ENCODE data around the gene MMP24OS.

MMP24OS gene

DNA sequence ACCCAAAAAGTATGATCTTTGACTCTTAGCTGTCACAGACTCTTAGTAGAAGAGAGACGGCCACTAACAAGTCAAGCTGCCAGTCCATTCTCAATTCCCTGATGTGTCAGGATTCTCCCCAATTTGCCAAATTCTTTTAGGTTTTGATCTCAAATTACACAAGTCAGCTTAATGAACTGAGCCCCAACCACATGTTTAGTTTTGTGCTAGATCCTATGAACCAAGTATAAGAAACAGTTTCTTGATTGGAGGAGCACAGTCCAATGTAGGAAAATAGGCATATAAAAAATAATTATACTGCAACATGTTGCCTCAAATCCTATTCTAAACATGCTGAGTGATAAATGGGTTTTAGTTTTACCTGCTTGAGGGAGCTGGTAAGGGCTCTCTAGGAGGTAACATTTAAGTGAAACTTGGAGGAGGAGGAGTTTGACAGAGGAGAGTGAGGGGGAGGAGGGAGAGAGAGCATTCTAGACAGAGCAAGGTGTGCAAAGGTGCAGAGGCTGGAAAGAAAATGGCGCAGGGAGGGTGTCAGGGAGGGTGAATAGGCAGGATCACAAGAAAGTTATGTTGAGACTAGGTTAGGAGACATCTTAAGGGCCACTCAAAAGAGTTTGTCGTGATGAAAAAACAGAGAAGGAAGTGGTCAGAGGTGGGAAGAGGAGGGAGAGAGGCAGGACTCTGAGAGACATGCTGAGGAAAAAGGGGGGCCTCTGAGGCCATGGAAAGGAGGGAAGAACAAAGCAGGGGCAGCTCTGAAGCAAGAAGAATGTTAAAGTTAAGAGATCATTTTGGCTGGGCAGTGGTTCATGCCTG lies 37.1 kb upstream of the MMP24OS start:
- Mint-ChIP-seq H3K4me1 (peaks cover 51% of the 10 kb centered on the region), H3K27me3 (no peaks in the 10 kb centered on the region), H3K27ac (peak overlapping the region; percentile 30), H3K9me3 (no peaks in the 10 kb centered on the region), H3K4me3 (no peak overlapping the region), H3K36me3 (peaks cover 12% of the 10 kb centered on the region)
- no peak for DNase-seq
- CTCF ChIA-PET, result interaction anchor here (1.4 kb wide), 1 partner anchor 9 kb away, joined by 8 read pairs; no protein-coding TSS in a partner anchor

DNA sequence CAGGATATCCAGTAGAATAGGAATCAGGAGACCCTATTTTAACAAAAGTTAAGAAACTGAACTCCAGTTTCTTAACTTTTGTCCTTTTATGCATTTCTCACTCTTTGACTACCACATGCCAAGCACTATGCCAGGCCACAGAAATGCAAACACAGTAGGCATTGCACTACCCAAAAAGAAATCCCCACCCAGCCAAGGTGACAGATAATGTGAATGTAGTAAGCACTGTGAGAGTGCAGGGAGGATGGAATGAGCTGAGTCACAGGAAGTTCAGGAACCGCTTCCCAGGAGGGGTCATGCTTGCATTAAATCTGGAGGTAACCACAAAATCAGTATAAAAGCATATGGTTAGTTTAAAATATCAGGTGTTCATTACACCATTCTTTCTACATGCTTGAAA lies 34.4 kb upstream of the MMP24OS start:
- CTCF ChIA-PET, result interaction anchor here (0.6 to 1.4 kb wide), 2 partner anchors 8 to 405 kb away, joined by 3 read pairs; no protein-coding TSS in a partner anchor
- Mint-ChIP-seq H3K27me3 (no peaks in the 10 kb centered on the region), H3K9me3 (no peaks in the 10 kb centered on the region), H3K4me1 (peaks cover 40% of the 10 kb centered on the region), H3K4me3 (no peak overlapping the region), H3K27ac (peak overlapping the region; percentile 43), H3K36me3 (peaks cover 12% of the 10 kb centered on the region)
- no peak for DNase-seq

DNA sequence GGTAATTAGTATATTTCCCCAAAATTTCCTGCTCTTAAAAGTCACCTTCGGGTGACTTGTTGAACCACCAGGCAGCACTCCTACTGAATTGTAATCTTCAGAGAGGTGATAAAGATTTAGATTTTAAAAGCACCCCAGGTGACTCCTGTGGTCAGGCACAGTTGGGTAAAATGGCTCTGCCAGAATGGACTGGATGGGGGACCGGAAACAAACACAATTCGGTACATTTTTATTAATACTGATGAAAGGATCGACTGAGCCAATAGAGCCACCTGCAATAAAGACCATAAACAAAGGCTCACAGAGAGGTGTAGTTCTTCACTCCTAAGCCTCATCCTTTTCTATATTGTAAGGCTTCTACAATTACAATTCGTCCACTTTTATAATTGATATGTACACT lies 33.9 kb upstream of the MMP24OS start:
- H3K27ac Mint-ChIP-seq, result peak overlapping the region; percentile 10

DNA sequence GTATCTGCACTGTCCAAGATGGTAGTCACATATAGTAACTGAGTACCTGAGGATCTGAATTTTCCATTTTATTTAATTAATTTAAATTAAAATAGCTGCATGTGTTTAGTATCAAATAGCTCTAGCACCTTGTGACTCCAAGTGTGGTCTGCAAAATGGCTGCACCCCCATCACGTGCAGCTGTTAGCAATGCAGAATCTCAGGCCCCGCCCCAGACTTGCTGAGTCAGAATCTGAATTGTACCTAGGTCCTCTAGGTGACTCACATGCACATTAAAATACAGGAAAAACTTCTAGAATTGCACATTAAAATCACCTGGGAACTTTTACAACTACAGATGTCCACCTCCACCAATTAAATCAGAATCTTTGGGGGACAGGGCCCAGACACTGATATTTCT lies 33.5 kb upstream of the MMP24OS start:
- H3K36me3 Mint-ChIP-seq, result peaks cover 12% of the 10 kb centered on the region
- CTCF ChIA-PET, result interaction anchor here (1.2 kb wide), 1 partner anchor 124 kb away, joined by 3 read pairs; no protein-coding TSS in a partner anchor
- H3K27ac Mint-ChIP-seq, result no peak overlapping the region
- peaks cover 42% of the 10 kb centered on the region for H3K4me1 Mint-ChIP-seq
- no peaks in the 10 kb centered on the region for H3K9me3 Mint-ChIP-seq
- no peak overlapping the region for H3K4me3 Mint-ChIP-seq
- peak; percentile 47 for DNase-seq
- H3K27me3 Mint-ChIP-seq, result no peaks in the 10 kb centered on the region

More for the DNA sequence above, 33.9 kb upstream of the MMP24OS start:
- Mint-ChIP-seq H3K27me3 (no peaks in the 10 kb centered on the region), H3K9me3 (no peaks in the 10 kb centered on the region), H3K4me3 (no peak overlapping the region), H3K36me3 (peaks cover 12% of the 10 kb centered on the region), H3K4me1 (peaks cover 40% of the 10 kb centered on the region)
- CTCF ChIA-PET, result interaction anchor here (0.6 to 1.4 kb wide), 2 partner anchors 8 to 406 kb away, joined by 3 read pairs; no protein-coding TSS in a partner anchor
- DNase-seq, result no peak

DNA sequence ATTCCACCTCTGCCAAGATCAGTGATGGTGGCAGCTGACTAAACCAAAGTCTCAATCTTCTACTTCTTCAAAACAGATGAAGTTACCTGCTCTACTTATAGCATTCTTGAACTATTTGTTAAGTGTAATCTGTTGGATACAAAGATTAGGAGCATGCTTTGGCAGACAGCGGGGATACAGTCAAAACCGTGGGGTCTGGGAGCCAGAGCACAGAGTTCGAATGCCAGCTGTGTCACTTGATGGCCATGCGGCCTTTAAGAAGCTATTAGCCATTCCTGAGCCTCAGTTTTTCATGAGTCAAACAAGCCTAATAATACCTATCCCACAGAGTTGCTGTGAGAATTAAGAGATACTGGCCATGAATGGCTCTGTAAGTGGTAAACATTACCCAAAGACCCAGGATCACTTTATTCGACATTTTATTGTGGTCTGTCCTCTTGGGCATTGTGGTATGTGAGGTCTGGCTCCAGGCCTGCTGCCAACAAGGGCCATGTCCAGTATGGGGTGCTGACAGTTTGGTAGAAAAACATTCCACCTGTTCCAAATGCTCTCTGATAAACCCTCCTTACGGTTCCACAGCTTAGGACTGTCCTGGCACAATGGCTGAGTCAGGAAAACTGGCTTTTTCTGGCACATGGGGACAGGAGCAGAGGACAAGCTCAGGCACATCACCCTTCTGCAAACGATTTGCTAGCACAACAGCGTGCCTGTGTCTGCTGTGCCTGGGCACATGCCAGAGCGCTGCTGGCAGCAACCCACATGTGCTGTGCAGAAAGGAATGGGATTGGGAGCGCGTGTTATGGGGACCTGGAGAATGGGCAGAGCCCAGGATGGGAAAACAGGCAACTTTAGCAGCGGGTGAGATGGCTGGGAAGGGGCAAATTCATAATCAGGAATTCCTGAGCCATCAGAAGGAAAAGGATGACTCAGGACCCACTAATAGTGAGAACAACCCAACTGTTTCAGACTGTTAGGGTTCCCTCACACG lies 30.0 kb upstream of the MMP24OS start:
- CTCF ChIA-PET, result interaction anchor here (0.6 to 8.6 kb wide), 14 partner anchors 10 to 161 kb away, joined by 3 to 104 read pairs (median 5); partner anchors contain the start of genes EDEM2, EIF6, GDF5 and MMP24OS
- peaks cover 8% of the 10 kb centered on the region for H3K36me3 Mint-ChIP-seq
- H3K9me3 Mint-ChIP-seq, result no peaks in the 10 kb centered on the region
- peaks cover 40% of the 10 kb centered on the region for H3K4me1 Mint-ChIP-seq
- no peaks in the 10 kb centered on the region for H3K27me3 Mint-ChIP-seq
- H3K27ac Mint-ChIP-seq, result no peak overlapping the region
- no peak for DNase-seq
- H3K4me3 Mint-ChIP-seq, result no peak overlapping the region

DNA sequence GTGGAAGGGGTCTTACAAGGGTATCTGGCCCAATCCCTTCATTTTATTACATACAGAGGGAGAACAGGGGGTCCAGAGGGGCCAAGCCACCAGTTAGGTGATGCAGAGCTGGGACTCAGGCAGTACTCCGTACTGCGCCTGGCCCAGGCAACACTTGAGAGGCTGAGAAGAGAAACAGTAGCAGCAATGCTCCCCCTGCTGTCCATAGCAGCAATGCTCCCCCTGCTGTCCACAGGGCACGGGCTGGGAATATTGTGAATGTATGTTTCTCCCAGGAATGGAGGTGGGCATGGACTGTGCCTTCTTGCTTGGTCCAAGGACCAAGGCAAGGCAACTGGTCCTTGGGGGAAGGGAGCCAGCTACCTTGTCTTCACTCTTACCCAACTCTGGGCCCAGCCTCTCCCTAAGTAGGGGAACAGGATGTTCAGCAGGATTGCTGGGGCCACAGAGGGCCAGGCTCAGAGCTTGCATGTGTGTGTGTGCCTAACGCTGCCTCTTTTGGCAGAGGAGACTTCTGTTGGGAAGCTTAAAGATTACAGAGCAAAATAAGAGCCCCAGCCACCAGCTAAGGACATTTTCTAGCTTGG lies 29.1 kb upstream of the MMP24OS start:
- H3K4me1 Mint-ChIP-seq, result peaks cover 32% of the 10 kb centered on the region

DNA sequence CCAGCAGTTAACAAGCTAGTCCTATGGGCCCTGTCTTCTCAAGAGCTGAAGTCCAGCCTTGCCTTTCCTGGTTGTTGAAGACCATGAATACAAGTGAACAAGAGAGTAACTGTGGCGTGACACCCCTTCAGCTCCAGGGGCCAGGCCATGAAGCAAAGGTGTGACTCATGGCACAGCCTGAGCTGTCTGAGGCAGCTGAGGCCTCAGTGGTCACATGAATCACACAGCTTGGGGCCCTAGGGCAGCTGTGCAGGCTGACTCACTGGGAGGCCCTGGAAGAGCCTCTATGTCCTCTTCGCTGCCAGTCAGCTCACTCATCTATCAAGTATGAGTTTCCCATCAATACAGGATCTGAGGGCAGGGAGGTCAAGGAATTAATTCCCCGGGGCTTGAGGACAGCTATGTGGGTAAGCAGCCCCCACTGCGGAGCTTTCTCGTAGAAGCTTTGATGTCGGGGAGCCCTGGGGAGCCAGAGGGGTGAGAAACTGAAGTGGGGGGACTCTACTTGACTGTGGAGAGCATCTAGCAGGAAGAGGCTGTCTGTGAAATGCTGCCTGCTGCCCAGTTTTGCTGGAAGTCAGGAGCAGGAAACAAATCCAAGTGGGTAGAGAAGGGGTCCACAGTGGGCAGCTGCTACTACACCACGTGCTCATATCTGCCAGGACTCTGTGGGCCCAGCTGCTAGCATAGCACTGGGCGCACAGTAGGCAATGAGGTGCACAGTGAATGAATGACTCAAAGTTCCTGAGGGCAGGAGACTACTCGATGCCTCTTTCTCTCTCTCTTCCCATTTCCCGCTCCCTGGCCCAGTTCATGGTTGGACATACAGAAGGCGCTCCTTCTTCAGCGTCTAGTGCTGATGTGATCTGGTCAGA lies 28.0 kb upstream of the MMP24OS start:
- H3K27me3 Mint-ChIP-seq, result no peaks in the 10 kb centered on the region
- peaks cover 23% of the 10 kb centered on the region for H3K4me1 Mint-ChIP-seq
- H3K4me3 Mint-ChIP-seq, result no peak overlapping the region
- H3K9me3 Mint-ChIP-seq, result no peaks in the 10 kb centered on the region
- peak; percentile 54 for DNase-seq
- H3K36me3 Mint-ChIP-seq, result peaks cover 1% of the 10 kb centered on the region
- peak overlapping the region; percentile 38 for H3K27ac Mint-ChIP-seq
- CTCF ChIA-PET, result interaction anchor here (0.6 to 8.6 kb wide), 18 partner anchors 8 to 473 kb away, joined by 3 to 104 read pairs (median 6); partner anchors contain the start of genes CEP250, EIF6 and GDF5

More for the DNA sequence above, 29.1 kb upstream of the MMP24OS start:
- Mint-ChIP-seq H3K27ac (no peak overlapping the region), H3K27me3 (no peaks in the 10 kb centered on the region), H3K36me3 (peaks cover 3% of the 10 kb centered on the region), H3K4me3 (no peak overlapping the region), H3K9me3 (no peaks in the 10 kb centered on the region)
- CTCF ChIA-PET, result interaction anchor here (0.6 to 8.6 kb wide), 20 partner anchors 8 to 191 kb away, joined by 3 to 104 read pairs (median 6); partner anchors contain the start of genes EDEM2, EIF6, GDF5 and MMP24OS
- peak; percentile 45 for DNase-seq

DNA sequence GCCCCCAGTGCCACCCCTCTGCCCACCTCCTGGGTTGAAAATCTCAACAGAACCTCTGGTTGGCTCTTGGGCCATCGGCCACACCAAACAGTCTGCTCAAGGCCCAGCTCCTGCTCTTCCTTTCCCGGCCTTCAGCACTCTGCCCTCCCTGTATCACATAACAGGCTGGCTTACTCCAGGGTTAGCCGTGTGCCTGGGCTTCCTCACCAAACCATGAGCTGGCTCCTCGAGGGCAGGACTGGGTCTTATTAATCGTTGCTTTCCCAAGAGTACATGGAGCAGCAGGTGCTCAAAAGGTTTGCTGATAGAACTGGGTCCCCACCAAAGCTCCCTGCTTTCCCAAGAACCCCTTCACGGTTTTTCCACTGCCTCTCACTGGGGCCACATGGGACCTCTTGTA lies 27.0 kb upstream of the MMP24OS start:
- no peaks in the 10 kb centered on the region for H3K9me3 Mint-ChIP-seq
- H3K27me3 Mint-ChIP-seq, result no peaks in the 10 kb centered on the region
- H3K36me3 Mint-ChIP-seq, result peaks cover 1% of the 10 kb centered on the region
- CTCF ChIA-PET, result interaction anchor here (0.9 to 8.6 kb wide), 10 partner anchors 13 to 472 kb away, joined by 3 to 104 read pairs (median 8); partner anchors contain the start of gene GDF5
- no peak for DNase-seq
- H3K27ac Mint-ChIP-seq, result peak overlapping the region; percentile 34
- H3K4me1 Mint-ChIP-seq, result peaks cover 23% of the 10 kb centered on the region
- no peak overlapping the region for H3K4me3 Mint-ChIP-seq

DNA sequence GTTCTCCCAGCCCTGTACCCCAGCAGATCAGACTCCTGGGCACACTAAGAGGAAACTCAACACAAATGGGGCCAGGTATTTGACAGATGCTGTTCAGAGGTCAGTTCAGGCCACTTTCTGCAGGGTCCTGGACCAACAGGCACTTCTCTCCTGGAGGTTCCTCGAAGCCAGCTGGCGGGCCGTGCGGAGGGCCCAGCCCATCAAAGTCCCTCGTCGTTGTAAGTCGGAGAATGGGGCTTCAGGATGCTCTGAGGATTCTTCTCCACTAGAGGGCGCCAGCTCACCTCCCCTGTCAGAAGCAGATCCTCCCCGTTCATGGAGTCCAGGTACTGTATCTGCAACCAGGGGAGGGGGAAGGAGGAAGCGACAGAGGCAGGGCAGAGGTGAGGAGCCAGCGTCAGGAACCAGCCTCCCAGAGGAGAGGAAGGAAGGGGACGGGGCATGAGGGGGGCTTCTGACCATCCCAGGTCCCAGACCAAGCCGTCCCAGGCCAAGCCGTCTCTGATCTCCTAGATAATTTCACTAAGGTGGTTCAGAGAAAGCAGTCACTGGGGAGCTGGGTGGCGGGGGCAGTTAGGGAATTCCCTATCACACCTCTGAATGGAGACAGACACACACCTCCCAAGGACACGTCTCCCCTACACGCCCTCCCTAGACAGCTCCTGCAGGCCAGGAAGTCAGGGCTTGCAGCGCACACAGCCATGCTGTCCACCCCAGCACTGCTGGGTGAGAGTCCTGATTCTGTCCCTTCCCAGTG lies 26.0 kb upstream of the MMP24OS start:
- Mint-ChIP-seq H3K27ac (no peak overlapping the region), H3K9me3 (no peaks in the 10 kb centered on the region), H3K4me1 (peaks cover 23% of the 10 kb centered on the region), H3K27me3 (peaks cover under 1% of the 10 kb centered on the region), H3K4me3 (no peak overlapping the region), H3K36me3 (peaks cover 1% of the 10 kb centered on the region)
- peak; percentile 91 for DNase-seq
- CTCF ChIA-PET, result interaction anchor here (0.6 to 8.6 kb wide), 17 partner anchors 9 to 158 kb away, joined by 3 to 104 read pairs (median 6); partner anchors contain the start of genes CEP250, EIF6 and GDF5

DNA sequence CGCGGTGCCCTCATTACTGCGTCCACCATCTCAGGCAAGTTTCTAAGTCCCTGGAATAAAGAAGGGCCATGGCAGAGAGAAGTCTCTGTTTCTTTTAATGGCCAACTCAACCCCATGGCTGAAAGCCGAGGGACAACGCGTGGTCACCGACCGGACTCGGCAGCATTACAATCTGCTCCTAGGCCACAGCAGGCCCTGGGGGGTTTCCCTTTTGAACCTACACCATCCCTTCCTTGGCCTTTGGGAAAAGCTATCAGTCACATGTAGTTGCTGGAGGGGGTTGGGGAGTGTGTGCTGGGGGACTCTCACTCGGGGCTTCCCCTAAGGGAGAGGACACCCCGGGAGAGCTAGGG lies 25.4 kb upstream of the MMP24OS start:
- no peak for DNase-seq
- Mint-ChIP-seq H3K9me3 (no peaks in the 10 kb centered on the region), H3K4me3 (no peak overlapping the region), H3K27me3 (peaks cover 6% of the 10 kb centered on the region), H3K4me1 (peaks cover 23% of the 10 kb centered on the region), H3K36me3 (peaks cover 1% of the 10 kb centered on the region), H3K27ac (no peak overlapping the region)
- CTCF ChIA-PET, result interaction anchor here (0.7 to 8.6 kb wide), 11 partner anchors 15 to 158 kb away, joined by 3 to 104 read pairs (median 7); partner anchors contain the start of genes CEP250 and GDF5

DNA sequence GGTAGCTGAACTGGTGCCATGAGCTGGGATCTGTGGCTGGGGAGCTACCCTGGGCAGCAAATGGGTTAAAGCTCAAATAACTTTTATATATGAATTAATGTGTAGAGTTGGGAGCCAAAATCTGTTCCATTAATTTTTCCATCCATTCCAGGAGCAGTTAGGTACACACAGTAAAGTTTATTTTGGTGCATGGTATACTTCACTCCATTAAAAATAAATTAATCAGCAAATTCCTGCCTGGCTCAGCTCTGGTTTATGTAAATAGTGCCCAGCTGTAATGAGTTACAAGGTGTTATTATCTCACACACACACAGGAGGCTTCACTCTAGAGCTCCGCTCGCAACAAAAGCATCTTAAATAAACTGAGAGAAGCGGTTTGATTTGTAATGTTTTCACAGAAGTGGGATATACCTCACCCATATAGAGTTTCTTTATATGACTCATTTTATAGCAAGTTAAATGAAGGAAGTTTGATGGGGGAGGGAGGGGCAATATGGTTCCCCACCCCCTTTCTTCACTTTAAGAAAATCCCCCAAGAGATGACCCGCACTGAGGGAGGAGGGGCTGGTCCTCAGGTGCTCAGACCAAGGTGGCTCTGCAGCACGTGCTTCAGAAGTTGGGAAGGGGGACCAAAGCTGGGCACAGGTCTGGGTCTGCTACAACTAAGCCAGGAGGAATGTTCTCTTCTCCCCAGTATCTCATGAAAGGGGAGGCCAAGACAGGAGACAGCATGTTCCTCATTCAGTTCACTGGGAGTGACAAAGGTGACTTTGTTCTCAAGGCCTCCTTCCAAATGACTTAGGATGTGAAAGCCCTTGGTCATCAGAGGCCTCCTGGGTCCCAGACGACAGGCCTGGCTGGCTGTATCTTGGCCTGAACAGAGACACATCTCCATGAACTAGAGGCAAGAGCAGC lies 24.8 kb upstream of the MMP24OS start:
- Mint-ChIP-seq H3K36me3 (peaks cover 1% of the 10 kb centered on the region), H3K9me3 (no peaks in the 10 kb centered on the region), H3K4me1 (peaks cover 23% of the 10 kb centered on the region), H3K4me3 (no peak overlapping the region), H3K27ac (no peak overlapping the region), H3K27me3 (peaks cover 8% of the 10 kb centered on the region)
- CTCF ChIA-PET, result interaction anchor here (0.9 to 8.6 kb wide), 11 partner anchors 8 to 159 kb away, joined by 3 to 104 read pairs (median 7); partner anchors contain the start of genes CEP250 and GDF5
- DNase-seq, result no peak
